ENCODE results near the gene CDHR2.
"Not testable (repeated sequence)": the region's sequence is repeated elsewhere in the genome, so short reads cannot be mapped to it uniquely, and the experiment has no call there.

CDHR2 gene

GRCh38 chr5:176592573-176592972 lies 43.4 kb downstream of the CDHR2 start:
- DNase-seq (ENCODE audit: insufficient read length) (no peak), FAIRE-seq (no peak)
- TF ChIP-seq POLR2A (IDR thresholded peaks at IDR 0.05; ENCODE audit: low read depth, low read length) = no peak

- no peak for DNase-seq (ENCODE audit: insufficient read length)
- no peak for FAIRE-seq
- TF ChIP-seq POLR2AphosphoS5 (IDR thresholded peaks at IDR 0.05; ENCODE audit: low read depth, low read length) = no peak
Measured at GRCh38 chr5:176593273-176593869, 44.2 kb downstream of the CDHR2 start.

GRCh38 chr5:176594554-176594953 lies 45.4 kb downstream of the CDHR2 start:
- DNase-seq (ENCODE audit: insufficient read length) (no peak), FAIRE-seq (no peak)
- TF ChIP-seq TAF1 (IDR thresholded peaks at IDR 0.05; ENCODE audit: borderline replicate concordance, low read depth, low read length) (no peak), POLR2AphosphoS5 (IDR thresholded peaks at IDR 0.05; ENCODE audit: low read depth, low read length) (no peak), POLR2A (IDR thresholded peaks at IDR 0.05; ENCODE audit: low read depth, low read length) (no peak)

GRCh38 chr5:176595386-176595943 lies 46.3 kb downstream of the CDHR2 start:
- TF ChIP-seq TAF1 (IDR thresholded peaks at IDR 0.05; ENCODE audit: borderline replicate concordance, low read depth, low read length) = no peak
- TF ChIP-seq POLR2A (IDR thresholded peaks at IDR 0.05; ENCODE audit: low read depth, low read length) = no peak
- TF ChIP-seq POLR2AphosphoS5 (IDR thresholded peaks at IDR 0.05; ENCODE audit: low read depth, low read length) = no peak
- FAIRE-seq = no peak
- no peak for DNase-seq (ENCODE audit: insufficient read length)

GRCh38 chr5:176596069-176596644 lies 47.0 kb downstream of the CDHR2 start:
- no peak for DNase-seq (ENCODE audit: insufficient read length)
- TF ChIP-seq POLR2AphosphoS5 (IDR thresholded peaks at IDR 0.05; ENCODE audit: low read depth, low read length) (no peak), POLR2A (IDR thresholded peaks at IDR 0.05; ENCODE audit: low read depth, low read length) (no peak), TAF1 (IDR thresholded peaks at IDR 0.05; ENCODE audit: borderline replicate concordance, low read depth, low read length) (no peak)
- FAIRE-seq = no peak

GRCh38 chr5:176596689-176597416 lies 47.7 kb downstream of the CDHR2 start:
- FAIRE-seq = no peak
- DNase-seq (ENCODE audit: insufficient read length) = peak; percentile 59
- TF ChIP-seq TAF1 (IDR thresholded peaks at IDR 0.05; ENCODE audit: borderline replicate concordance, low read depth, low read length) (no peak), POLR2AphosphoS5 (IDR thresholded peaks at IDR 0.05; ENCODE audit: low read depth, low read length) (no peak), POLR2A (IDR thresholded peaks at IDR 0.05; ENCODE audit: low read depth, low read length) (no peak)

- FAIRE-seq (no peak), DNase-seq (ENCODE audit: insufficient read length) (no peak)
- no peak for TF ChIP-seq TAF1 (IDR thresholded peaks at IDR 0.05; ENCODE audit: borderline replicate concordance, low read depth, low read length)
- no peak for TF ChIP-seq POLR2A (IDR thresholded peaks at IDR 0.05; ENCODE audit: low read depth, low read length)
- TF ChIP-seq POLR2AphosphoS5 (IDR thresholded peaks at IDR 0.05; ENCODE audit: low read depth, low read length) = no peak
Measured at GRCh38 chr5:176597417-176598389, 48.6 kb downstream of the CDHR2 start.

GRCh38 chr5:176599749-176600430 lies 50.7 kb downstream of the CDHR2 start:
- FAIRE-seq; DNase-seq (ENCODE audit: insufficient read length): not testable (repeated sequence)

- DNase-seq (ENCODE audit: insufficient read length) (no peak), FAIRE-seq (no peak)
- no peak for TF ChIP-seq POLR2AphosphoS5 (IDR thresholded peaks at IDR 0.05; ENCODE audit: low read depth, low read length)
- no peak for TF ChIP-seq TAF1 (IDR thresholded peaks at IDR 0.05; ENCODE audit: borderline replicate concordance, low read depth, low read length)
- TF ChIP-seq POLR2A (IDR thresholded peaks at IDR 0.05; ENCODE audit: low read depth, low read length) = no peak
Measured at GRCh38 chr5:176601901-176602482, 52.9 kb downstream of the CDHR2 start.

- no peak for DNase-seq (ENCODE audit: insufficient read length)
- no peak for FAIRE-seq
- TF ChIP-seq POLR2AphosphoS5 (IDR thresholded peaks at IDR 0.05; ENCODE audit: low read depth, low read length) (no peak), POLR2A (IDR thresholded peaks at IDR 0.05; ENCODE audit: low read depth, low read length) (no peak), TAF1 (IDR thresholded peaks at IDR 0.05; ENCODE audit: borderline replicate concordance, low read depth, low read length) (no peak)
Measured at GRCh38 chr5:176603091-176603490, 53.9 kb downstream of the CDHR2 start.

GRCh38 chr5:176606032-176606431 lies 56.9 kb downstream of the CDHR2 start:
- FAIRE-seq (no peak), DNase-seq (ENCODE audit: insufficient read length) (no peak)
- TF ChIP-seq POLR2AphosphoS5 (IDR thresholded peaks at IDR 0.05; ENCODE audit: low read depth, low read length) (no peak), TAF1 (IDR thresholded peaks at IDR 0.05; ENCODE audit: borderline replicate concordance, low read depth, low read length) (no peak), POLR2A (IDR thresholded peaks at IDR 0.05; ENCODE audit: low read depth, low read length) (no peak)
